Measurements from ENCODE around the gene TMEM150A.
A peak's percentile ranks its signal among the peaks of the same experiment; 100 is the strongest.

Gene TMEM150A

GRCh38 chr2:85577386-85578242 lies 24.9 kb downstream of the TMEM150A start, which contains the start of gene VAMP8:
TSS of gene VAMP8 (plus strand) at chr2:85577586. CDS start at chr2:85577647, 61 bp downstream.
- Histone ChIP-seq H3K27me3 (ENCODE audit: insufficient read depth, low read depth) (peaks cover 13% of the 10 kb centered on the region; the same call in 1 of the 2 replicates), H3K4me2 (no peak within 1 kb of the TSS), H3K4me1 (ENCODE audit: low read depth, poor library complexity, severe bottlenecking) (no peaks in the 10 kb centered on the region), H3K9ac (no peak within 1 kb of the TSS), H3K27ac (no peak within 1 kb of the TSS), H3K36me3 (ENCODE audit: insufficient read depth) (no peaks in the 10 kb centered on the region), H3K79me2 (ENCODE audit: insufficient read depth, low read depth) (no peaks in the 10 kb centered on the region), H4K20me1 (ENCODE audit: insufficient read depth) (no peaks in the 10 kb centered on the region), H3K4me3 (IDR thresholded peaks at IDR 0.05; ENCODE audit: insufficient read depth, low read depth, low read length) (no peak within 1 kb of the TSS), H2AFZ (ENCODE audit: low read depth) (peak within 1 kb of the TSS; percentile 3; the same call in 1 of the 2 replicates)
- no peak for TF ChIP-seq CTCF (conservative IDR thresholded peaks at IDR 0.05; ENCODE audit: low read depth, low read length)

GRCh38 chr2:85577063-85577385 lies 25.5 kb downstream of the TMEM150A start:
- H3K27me3 ChIP-seq (ENCODE audit: insufficient read depth, low read depth), result peaks cover 13% of the 10 kb centered on the region; the same call in 1 of the 2 replicates
- H2AFZ ChIP-seq (ENCODE audit: low read depth), result no peak overlapping the region
- no peaks in the 10 kb centered on the region for H3K79me2 ChIP-seq (ENCODE audit: insufficient read depth, low read depth)
- H4K20me1 ChIP-seq (ENCODE audit: insufficient read depth), result no peaks in the 10 kb centered on the region
- no peak overlapping the region for H3K4me2 ChIP-seq
- no peaks in the 10 kb centered on the region for H3K36me3 ChIP-seq (ENCODE audit: insufficient read depth)
- TF ChIP-seq CTCF (conservative IDR thresholded peaks at IDR 0.05; ENCODE audit: low read depth, low read length), result no peak
- H3K4me1 ChIP-seq (ENCODE audit: low read depth, poor library complexity, severe bottlenecking), result no peaks in the 10 kb centered on the region
- no peak overlapping the region for H3K27ac ChIP-seq
- no peak overlapping the region for H3K9ac ChIP-seq
- no peak overlapping the region for H3K4me3 ChIP-seq (IDR thresholded peaks at IDR 0.05; ENCODE audit: insufficient read depth, low read depth, low read length)

GRCh38 chr2:85575739-85576138 lies 26.8 kb downstream of the TMEM150A start:
- no peak overlapping the region for H3K9ac ChIP-seq
- H3K27ac ChIP-seq, result no peak overlapping the region
- no peak for TF ChIP-seq CTCF (conservative IDR thresholded peaks at IDR 0.05; ENCODE audit: low read depth, low read length)
- no peak overlapping the region for H3K4me3 ChIP-seq (IDR thresholded peaks at IDR 0.05; ENCODE audit: insufficient read depth, low read depth, low read length)
- no peak overlapping the region for H2AFZ ChIP-seq (ENCODE audit: low read depth)
- peaks cover 11% of the 10 kb centered on the region; the same call in 1 of the 2 replicates for H3K27me3 ChIP-seq (ENCODE audit: insufficient read depth, low read depth)
- no peaks in the 10 kb centered on the region for H3K79me2 ChIP-seq (ENCODE audit: insufficient read depth, low read depth)
- no peaks in the 10 kb centered on the region for H4K20me1 ChIP-seq (ENCODE audit: insufficient read depth)
- no peaks in the 10 kb centered on the region for H3K4me1 ChIP-seq (ENCODE audit: low read depth, poor library complexity, severe bottlenecking)
- no peak overlapping the region for H3K4me2 ChIP-seq
- H3K36me3 ChIP-seq (ENCODE audit: insufficient read depth), result no peaks in the 10 kb centered on the region

- H3K79me2 ChIP-seq (ENCODE audit: insufficient read depth, low read depth), result no peaks in the 10 kb centered on the region
- no peak overlapping the region for H3K9ac ChIP-seq
- no peak overlapping the region for H3K27ac ChIP-seq
- H3K4me3 ChIP-seq (IDR thresholded peaks at IDR 0.05; ENCODE audit: insufficient read depth, low read depth, low read length), result no peak overlapping the region
- H3K4me1 ChIP-seq (ENCODE audit: low read depth, poor library complexity, severe bottlenecking), result peaks cover 2% of the 10 kb centered on the region
- H3K36me3 ChIP-seq (ENCODE audit: insufficient read depth), result no peaks in the 10 kb centered on the region
- no peak overlapping the region for H3K4me2 ChIP-seq
- H2AFZ ChIP-seq (ENCODE audit: low read depth), result no peak overlapping the region
- H4K20me1 ChIP-seq (ENCODE audit: insufficient read depth), result no peaks in the 10 kb centered on the region
- H3K27me3 ChIP-seq (ENCODE audit: insufficient read depth, low read depth), result no peaks in the 10 kb centered on the region; the same call in 1 of the 2 replicates
- no peak for TF ChIP-seq CTCF (conservative IDR thresholded peaks at IDR 0.05; ENCODE audit: low read depth, low read length)
These were observed 36.2 kb downstream of the TMEM150A start for GRCh38 chr2:85566265-85566664.
